WTC11 (cell line): ENCODE data around the gene KLC3. TPM values are rescaled to one million over a fixed set of nuclear protein-coding genes. Genes with fewer than 3 reads are reported as not detected.
A peak's percentile ranks its signal among the peaks of the same experiment; 100 is the strongest.

Source experiments
- ATAC-seq: fragments of 200-7000 bp; cut with Tn5 transposase; 2 replicates; pipeline ENCODE4 v1.10.0; 2021; ENCODE audit warnings: mild to moderate bottlenecking, moderate library complexity
- CTCF ChIA-PET: fragments of 300-600 bp; sonication (Branson Sonifier 250); formaldehyde crosslinking; loops from one replicate; lab custom pipeline; 2021; ENCODE audit warnings: antibody characterized with exemption; lab: Charles Lee
- POLR2A ChIA-PET: fragments of 350-600 bp; sonication (Branson Sonifier 250); formaldehyde crosslinking; loops from one replicate; lab custom pipeline; 2021; ENCODE audit warnings: antibody characterized with exemption; lab: Charles Lee
- DNase-seq: peaks from one replicate; pipeline ENCODE4 v3.0.0; 2021; ENCODE audit warnings: low spot score
- H3K27ac Mint-ChIP-seq: 2 replicates; pipeline ENCODE4 v1.8.0; 2021; ENCODE audit warnings: mixed read lengths
- H3K27me3 Mint-ChIP-seq: 2 replicates; pipeline ENCODE4 v1.8.0; 2021; ENCODE audit warnings: low read depth, mild to moderate bottlenecking, moderate library complexity, mixed read lengths
- H3K36me3 Mint-ChIP-seq: 2 replicates; pipeline ENCODE4 v1.8.0; 2021; ENCODE audit warnings: mixed read lengths
- H3K4me1 Mint-ChIP-seq: 2 replicates; pipeline ENCODE4 v1.8.0; 2022; ENCODE audit warnings: mixed read lengths
- H3K4me3 Mint-ChIP-seq: 2 replicates; pipeline ENCODE4 v1.8.0; 2021; ENCODE audit warnings: mild to moderate bottlenecking, moderate library complexity, mixed read lengths
- H3K9me3 Mint-ChIP-seq: 2 replicates; pipeline ENCODE4 v1.8.0; 2021; ENCODE audit warnings: mixed read lengths
- GABPB1 ChIP-seq: sonication (generic); formaldehyde crosslinking; IDR thresholded peaks from 2 replicates; pipeline ENCODE4 v1.8.1; 2023; ENCODE audit warnings: mild to moderate bottlenecking, missing genetic modification reagents
- NFE2L1 ChIP-seq: sonication (generic); formaldehyde crosslinking; IDR thresholded peaks from 2 replicates; pipeline ENCODE4 v1.8.1; 2023; ENCODE audit warnings: missing genetic modification reagents
- NR1H2 ChIP-seq: sonication (generic); formaldehyde crosslinking; IDR thresholded peaks from 2 replicates; pipeline ENCODE4 v1.9.0; 2021; ENCODE audit warnings: mild to moderate bottlenecking, moderate library complexity, missing genetic modification reagents
- RELA ChIP-seq: sonication (generic); formaldehyde crosslinking; IDR thresholded peaks from 2 replicates; pipeline ENCODE4 v1.8.1; 2022; ENCODE audit warnings: missing genetic modification reagents, mild to moderate bottlenecking, borderline replicate concordance
- TEAD1 ChIP-seq: sonication (generic); formaldehyde crosslinking; IDR thresholded peaks from 2 replicates; pipeline ENCODE4 v1.8.0; 2022; ENCODE audit warnings: mild to moderate bottlenecking, missing genetic modification reagents
- TEAD4 ChIP-seq: sonication (generic); formaldehyde crosslinking; IDR thresholded peaks from 2 replicates; pipeline ENCODE4 v1.8.0; 2022; ENCODE audit warnings: mild to moderate bottlenecking, missing genetic modification reagents
- ZNF121 ChIP-seq: sonication (generic); formaldehyde crosslinking; IDR thresholded peaks from 2 replicates; pipeline ENCODE4 v1.8.0; 2023; ENCODE audit warnings: missing genetic modification reagents
- ZNF219 ChIP-seq: sonication (generic); formaldehyde crosslinking; IDR thresholded peaks from 2 replicates; pipeline ENCODE4 v1.8.0; 2023; ENCODE audit warnings: missing genetic modification reagents, mild to moderate bottlenecking, borderline replicate concordance
- ZNF263 ChIP-seq: sonication (generic); formaldehyde crosslinking; IDR thresholded peaks from 2 replicates; pipeline ENCODE4 v1.8.1; 2022; ENCODE audit warnings: low read depth, mild to moderate bottlenecking, moderate library complexity, missing genetic modification reagents
- ZNF423 ChIP-seq: fragments of 250-450 bp; sonication (Bioruptor Pico); IDR thresholded peaks from 2 replicates; pipeline ENCODE4 v2.1.2; 2022; ENCODE audit warnings: mild to moderate bottlenecking, moderate library complexity
- ZNF671 ChIP-seq: fragments of 250-450 bp; sonication (Bioruptor Pico); IDR thresholded peaks from 2 replicates; pipeline ENCODE4 v1.8.0; 2021; ENCODE audit warnings: mild to moderate bottlenecking
- total RNA-seq: library from RNA; stranded (reverse); gene quantifications from 3 replicates; pipeline ENCODE4 v1.2.3, GENCODE V29; 2021
- TF ChIP-seq, protein P1 (sequence below): fragments of 250-450 bp; sonication (Bioruptor Pico); IDR thresholded peaks from 2 replicates; pipeline ENCODE4 v1.9.0; 2021; ENCODE audit warnings: moderate library complexity, mild to moderate bottlenecking, inconsistent platforms, borderline replicate concordance
- TF ChIP-seq, protein P2 (sequence below): sonication (generic); formaldehyde crosslinking; IDR thresholded peaks from 2 replicates; pipeline ENCODE4 v1.8.0; 2023; ENCODE audit warnings: missing genetic modification reagents, mild to moderate bottlenecking, borderline replicate concordance
- TF ChIP-seq, protein P3 (sequence below): sonication (generic); formaldehyde crosslinking; IDR thresholded peaks from 2 replicates; pipeline ENCODE4 v1.8.1; 2022; ENCODE audit warnings: missing genetic modification reagents, borderline replicate concordance
- TF ChIP-seq, protein P4 (sequence below): sonication (generic); formaldehyde crosslinking; IDR thresholded peaks from 2 replicates; pipeline ENCODE4 v1.8.0; 2022; ENCODE audit warnings: mild to moderate bottlenecking, missing genetic modification reagents
- TF ChIP-seq, protein P5 (sequence below): sonication (generic); formaldehyde crosslinking; IDR thresholded peaks from 2 replicates; pipeline ENCODE4 v1.8.0; 2022; ENCODE audit warnings: mild to moderate bottlenecking, missing genetic modification reagents
- TF ChIP-seq, protein P6 (sequence below): sonication (generic); formaldehyde crosslinking; conservative IDR thresholded peaks from 2 replicates; pipeline ENCODE4 v1.8.1; 2022; ENCODE audit warnings: mild to moderate bottlenecking, missing genetic modification reagents

KLC3 gene
- total RNA-seq, 1 experiment from 2014 or later = 5.2 TPM

DNA sequence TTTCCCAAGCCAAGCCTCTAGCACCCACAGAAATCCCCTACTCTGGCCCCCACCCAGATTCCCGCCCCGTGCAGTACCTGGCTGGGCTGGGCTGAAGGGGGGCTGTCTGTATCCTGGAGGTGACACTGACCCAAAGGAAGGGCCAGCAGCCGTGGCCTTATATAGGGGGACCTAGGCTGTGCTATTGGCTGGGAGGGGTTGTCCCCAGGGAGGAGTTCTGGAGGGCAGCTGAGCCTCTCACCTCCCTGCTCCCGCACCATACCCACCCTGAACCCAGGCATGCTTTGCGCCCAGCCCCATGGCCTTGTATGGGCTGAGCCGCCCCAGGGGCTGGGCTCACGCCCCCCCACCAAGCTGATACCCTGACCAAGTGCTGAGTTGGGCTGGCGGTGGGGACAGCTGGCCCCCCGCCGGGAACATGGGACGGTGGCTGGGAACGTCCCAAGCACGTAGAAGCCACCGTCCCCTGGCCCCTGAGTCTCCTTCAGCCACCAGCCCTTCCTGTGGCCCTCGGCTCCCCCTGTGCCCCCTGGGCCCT lies 17.7 kb upstream of the KLC3 start, which contains the start of gene CKM:
Gene CKM (minus strand): TSS at position 132 of the 538 bp plus-strand sequence. CDS start 3,162 bp downstream, outside the sequence.
- H3K9me3 Mint-ChIP-seq = no peaks in the 10 kb centered on the region
- peaks cover 29% of the 10 kb centered on the region for H3K27me3 Mint-ChIP-seq
- H3K4me1 Mint-ChIP-seq = peaks cover 18% of the 10 kb centered on the region
- POLR2A ChIA-PET = no interaction called here
- CTCF ChIA-PET = interaction anchor here (0.6 to 1.4 kb wide), 2 partner anchors 9 to 123 kb away, joined by 3 to 4 read pairs; no protein-coding TSS in a partner anchor
- peak within 1 kb of the TSS; percentile 56 for H3K4me3 Mint-ChIP-seq
- ATAC-seq (no peak), DNase-seq (no peak)
- no peaks in the 10 kb centered on the region for H3K36me3 Mint-ChIP-seq
- TF ChIP-seq ZNF671 (CRISPR knock-in tag) = no peak
- TF ChIP-seq, protein P1, sequence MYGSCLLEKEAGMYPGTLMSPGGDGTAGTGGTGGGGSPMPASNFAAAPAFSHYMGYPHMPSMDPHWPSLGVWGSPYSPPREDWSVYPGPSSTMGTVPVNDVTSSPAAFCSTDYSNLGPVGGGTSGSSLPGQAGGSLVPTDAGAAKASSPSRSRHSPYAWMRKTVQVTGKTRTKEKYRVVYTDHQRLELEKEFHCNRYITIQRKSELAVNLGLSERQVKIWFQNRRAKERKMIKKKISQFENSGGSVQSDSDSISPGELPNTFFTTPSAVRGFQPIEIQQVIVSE = no peak
- TF ChIP-seq, protein P2, sequence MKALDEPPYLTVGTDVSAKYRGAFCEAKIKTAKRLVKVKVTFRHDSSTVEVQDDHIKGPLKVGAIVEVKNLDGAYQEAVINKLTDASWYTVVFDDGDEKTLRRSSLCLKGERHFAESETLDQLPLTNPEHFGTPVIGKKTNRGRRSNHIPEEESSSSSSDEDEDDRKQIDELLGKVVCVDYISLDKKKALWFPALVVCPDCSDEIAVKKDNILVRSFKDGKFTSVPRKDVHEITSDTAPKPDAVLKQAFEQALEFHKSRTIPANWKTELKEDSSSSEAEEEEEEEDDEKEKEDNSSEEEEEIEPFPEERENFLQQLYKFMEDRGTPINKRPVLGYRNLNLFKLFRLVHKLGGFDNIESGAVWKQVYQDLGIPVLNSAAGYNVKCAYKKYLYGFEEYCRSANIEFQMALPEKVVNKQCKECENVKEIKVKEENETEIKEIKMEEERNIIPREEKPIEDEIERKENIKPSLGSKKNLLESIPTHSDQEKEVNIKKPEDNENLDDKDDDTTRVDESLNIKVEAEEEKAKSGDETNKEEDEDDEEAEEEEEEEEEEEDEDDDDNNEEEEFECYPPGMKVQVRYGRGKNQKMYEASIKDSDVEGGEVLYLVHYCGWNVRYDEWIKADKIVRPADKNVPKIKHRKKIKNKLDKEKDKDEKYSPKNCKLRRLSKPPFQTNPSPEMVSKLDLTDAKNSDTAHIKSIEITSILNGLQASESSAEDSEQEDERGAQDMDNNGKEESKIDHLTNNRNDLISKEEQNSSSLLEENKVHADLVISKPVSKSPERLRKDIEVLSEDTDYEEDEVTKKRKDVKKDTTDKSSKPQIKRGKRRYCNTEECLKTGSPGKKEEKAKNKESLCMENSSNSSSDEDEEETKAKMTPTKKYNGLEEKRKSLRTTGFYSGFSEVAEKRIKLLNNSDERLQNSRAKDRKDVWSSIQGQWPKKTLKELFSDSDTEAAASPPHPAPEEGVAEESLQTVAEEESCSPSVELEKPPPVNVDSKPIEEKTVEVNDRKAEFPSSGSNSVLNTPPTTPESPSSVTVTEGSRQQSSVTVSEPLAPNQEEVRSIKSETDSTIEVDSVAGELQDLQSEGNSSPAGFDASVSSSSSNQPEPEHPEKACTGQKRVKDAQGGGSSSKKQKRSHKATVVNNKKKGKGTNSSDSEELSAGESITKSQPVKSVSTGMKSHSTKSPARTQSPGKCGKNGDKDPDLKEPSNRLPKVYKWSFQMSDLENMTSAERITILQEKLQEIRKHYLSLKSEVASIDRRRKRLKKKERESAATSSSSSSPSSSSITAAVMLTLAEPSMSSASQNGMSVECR (CRISPR knock-in tag) = no peak
- TF ChIP-seq TEAD1 (CRISPR knock-in tag) = no peak
- TF ChIP-seq ZNF121 (CRISPR knock-in tag) = no peak
- TF ChIP-seq GABPB1 (CRISPR knock-in tag) = no peak
- TF ChIP-seq, protein P3, sequence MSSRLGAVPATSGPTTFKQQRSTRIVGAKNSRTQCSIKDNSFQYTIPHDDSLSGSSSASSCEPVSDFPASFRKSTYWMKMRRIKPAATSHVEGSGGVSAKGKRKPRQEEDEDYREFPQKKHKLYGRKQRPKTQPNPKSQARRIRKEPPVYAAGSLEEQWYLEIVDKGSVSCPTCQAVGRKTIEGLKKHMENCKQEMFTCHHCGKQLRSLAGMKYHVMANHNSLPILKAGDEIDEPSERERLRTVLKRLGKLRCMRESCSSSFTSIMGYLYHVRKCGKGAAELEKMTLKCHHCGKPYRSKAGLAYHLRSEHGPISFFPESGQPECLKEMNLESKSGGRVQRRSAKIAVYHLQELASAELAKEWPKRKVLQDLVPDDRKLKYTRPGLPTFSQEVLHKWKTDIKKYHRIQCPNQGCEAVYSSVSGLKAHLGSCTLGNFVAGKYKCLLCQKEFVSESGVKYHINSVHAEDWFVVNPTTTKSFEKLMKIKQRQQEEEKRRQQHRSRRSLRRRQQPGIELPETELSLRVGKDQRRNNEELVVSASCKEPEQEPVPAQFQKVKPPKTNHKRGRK (CRISPR knock-in tag) = no peak
- no peak for TF ChIP-seq TEAD4 (CRISPR knock-in tag)
- no peak for TF ChIP-seq ZNF423 (CRISPR knock-in tag)
- no peak for TF ChIP-seq NR1H2
- H3K27ac Mint-ChIP-seq = no peak within 1 kb of the TSS

DNA sequence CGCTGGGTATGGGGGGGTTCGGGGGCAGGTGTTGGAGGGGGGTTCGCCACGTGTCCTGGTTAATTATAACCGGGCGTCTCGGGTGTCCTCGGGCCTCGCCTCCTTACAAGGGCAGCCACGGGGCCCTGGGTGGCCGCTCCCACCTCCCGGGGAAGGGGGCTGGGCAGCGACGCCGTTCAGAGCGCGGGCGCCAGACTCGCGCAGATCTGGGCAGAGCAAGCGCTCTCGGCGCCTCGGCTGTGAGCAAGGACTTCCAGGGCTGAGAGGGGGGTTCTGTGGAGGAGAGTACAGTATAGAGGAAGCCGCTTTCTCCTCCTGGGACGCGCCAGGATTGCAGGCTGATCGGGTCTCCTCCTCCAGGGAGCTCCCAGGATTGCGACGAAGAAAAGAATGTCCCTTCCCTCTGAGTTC lies 16.9 kb upstream of the KLC3 start:
- ChIA-PET CTCF (interaction anchor here (0.7 to 1.4 kb wide), 3 partner anchors 15 to 123 kb away, joined by 3 to 4 read pairs (median 3); no protein-coding TSS in a partner anchor), POLR2A (interaction anchor here (1.0 kb wide), 1 partner anchor 20 kb away, joined by 7 read pairs; no protein-coding TSS in a partner anchor)
- no peak overlapping the region for H3K27ac Mint-ChIP-seq
- H3K9me3 Mint-ChIP-seq = no peaks in the 10 kb centered on the region
- peak overlapping the region; percentile 56 for H3K4me3 Mint-ChIP-seq
- DNase-seq = peak; percentile 48
- peak; percentile 36 for ATAC-seq
- TF ChIP-seq, protein P4, sequence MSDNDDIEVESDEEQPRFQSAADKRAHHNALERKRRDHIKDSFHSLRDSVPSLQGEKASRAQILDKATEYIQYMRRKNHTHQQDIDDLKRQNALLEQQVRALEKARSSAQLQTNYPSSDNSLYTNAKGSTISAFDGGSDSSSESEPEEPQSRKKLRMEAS = 0 out of 2 replicates have a peak, but pooled peaks have one; percentile 19
- no peak for TF ChIP-seq ZNF219 (CRISPR knock-in tag)
- TF ChIP-seq RELA = no peak
- no peak for TF ChIP-seq ZNF263 (CRISPR knock-in tag)
- TF ChIP-seq, protein P5, sequence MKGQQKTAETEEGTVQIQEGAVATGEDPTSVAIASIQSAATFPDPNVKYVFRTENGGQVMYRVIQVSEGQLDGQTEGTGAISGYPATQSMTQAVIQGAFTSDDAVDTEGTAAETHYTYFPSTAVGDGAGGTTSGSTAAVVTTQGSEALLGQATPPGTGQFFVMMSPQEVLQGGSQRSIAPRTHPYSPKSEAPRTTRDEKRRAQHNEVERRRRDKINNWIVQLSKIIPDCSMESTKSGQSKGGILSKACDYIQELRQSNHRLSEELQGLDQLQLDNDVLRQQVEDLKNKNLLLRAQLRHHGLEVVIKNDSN = no peak
- TF ChIP-seq, protein P6, sequence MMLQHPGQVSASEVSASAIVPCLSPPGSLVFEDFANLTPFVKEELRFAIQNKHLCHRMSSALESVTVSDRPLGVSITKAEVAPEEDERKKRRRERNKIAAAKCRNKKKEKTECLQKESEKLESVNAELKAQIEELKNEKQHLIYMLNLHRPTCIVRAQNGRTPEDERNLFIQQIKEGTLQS (CRISPR knock-in tag) = no peak
- no peak for TF ChIP-seq NFE2L1 (CRISPR knock-in tag)
- no peak for TF ChIP-seq TEAD4 (CRISPR knock-in tag)
- TF ChIP-seq, all 79 proteins: peak for 1
- no peaks in the 10 kb centered on the region for H3K36me3 Mint-ChIP-seq
- peaks cover 22% of the 10 kb centered on the region for H3K4me1 Mint-ChIP-seq
- H3K27me3 Mint-ChIP-seq = peaks cover 20% of the 10 kb centered on the region
